ENCODE measurements around the gene SORBS1.

Gene SORBS1

GRCh38 chr10:95508730-95509129 is 52.4 kb downstream of the SORBS1 start:
- Histone ChIP-seq H4K20me1 (no peaks in the 10 kb centered on the region), H3K27me3 (no peaks in the 10 kb centered on the region), H3K4me2 (no peak overlapping the region), H3K4me1 (peaks cover 4% of the 10 kb centered on the region), H3K9me3 (no peaks in the 10 kb centered on the region), H3K36me3 (no peaks in the 10 kb centered on the region), H3K9ac (no peak overlapping the region), H3K4me3 (no peak overlapping the region), H3K27ac (no peak overlapping the region)
- no peak for TF ChIP-seq Cebpa-rat (IDR thresholded peaks at IDR 0.05)

GRCh38 chr10:95506056-95506737 is 55.0 kb downstream of the SORBS1 start:
- no peak for TF ChIP-seq Cebpa-rat (IDR thresholded peaks at IDR 0.05)
- Histone ChIP-seq H3K4me1 (peaks cover 14% of the 10 kb centered on the region), H3K27me3 (no peaks in the 10 kb centered on the region), H3K9me3 (no peaks in the 10 kb centered on the region), H3K4me3 (no peak overlapping the region), H3K9ac (no peak overlapping the region), H3K27ac (no peak overlapping the region), H4K20me1 (no peaks in the 10 kb centered on the region), H3K4me2 (no peak overlapping the region), H3K36me3 (no peaks in the 10 kb centered on the region)

GRCh38 chr10:95505641-95506040 is 55.5 kb downstream of the SORBS1 start:
- Histone ChIP-seq H3K9me3 (no peaks in the 10 kb centered on the region), H3K4me3 (no peak overlapping the region), H3K27ac (no peak overlapping the region), H3K4me1 (peaks cover 20% of the 10 kb centered on the region), H3K36me3 (no peaks in the 10 kb centered on the region), H3K27me3 (no peaks in the 10 kb centered on the region), H4K20me1 (no peaks in the 10 kb centered on the region), H3K4me2 (no peak overlapping the region), H3K9ac (no peak overlapping the region)
- no peak for TF ChIP-seq Cebpa-rat (IDR thresholded peaks at IDR 0.05)

GRCh38 chr10:95505084-95505610 is 56.0 kb downstream of the SORBS1 start:
- H3K27me3 ChIP-seq = no peaks in the 10 kb centered on the region
- no peaks in the 10 kb centered on the region for H3K9me3 ChIP-seq
- H3K27ac ChIP-seq = no peak overlapping the region
- no peak for TF ChIP-seq Cebpa-rat (IDR thresholded peaks at IDR 0.05)
- H3K4me3 ChIP-seq = no peak overlapping the region
- H3K9ac ChIP-seq = no peak overlapping the region
- H4K20me1 ChIP-seq = no peaks in the 10 kb centered on the region
- peaks cover 21% of the 10 kb centered on the region for H3K4me1 ChIP-seq
- no peaks in the 10 kb centered on the region for H3K36me3 ChIP-seq
- no peak overlapping the region for H3K4me2 ChIP-seq

- H3K4me3 ChIP-seq = no peak overlapping the region
- H3K27me3 ChIP-seq = no peaks in the 10 kb centered on the region
- H3K36me3 ChIP-seq = no peaks in the 10 kb centered on the region
- H3K9me3 ChIP-seq = no peaks in the 10 kb centered on the region
- H3K9ac ChIP-seq = no peak overlapping the region
- H4K20me1 ChIP-seq = no peaks in the 10 kb centered on the region
- H3K27ac ChIP-seq = no peak overlapping the region
- H3K4me2 ChIP-seq = no peak overlapping the region
- no peak for TF ChIP-seq Cebpa-rat (IDR thresholded peaks at IDR 0.05)
- peaks cover 21% of the 10 kb centered on the region for H3K4me1 ChIP-seq
These were observed 56.9 kb downstream of the SORBS1 start for GRCh38 chr10:95504246-95504691.

GRCh38 chr10:95503526-95503925 is 57.6 kb downstream of the SORBS1 start:
- no peaks in the 10 kb centered on the region for H4K20me1 ChIP-seq
- no peaks in the 10 kb centered on the region for H3K27me3 ChIP-seq
- H3K4me3 ChIP-seq = no peak overlapping the region
- H3K4me1 ChIP-seq = peaks cover 21% of the 10 kb centered on the region
- TF ChIP-seq Cebpa-rat (IDR thresholded peaks at IDR 0.05) = no peak
- H3K36me3 ChIP-seq = no peaks in the 10 kb centered on the region
- no peak overlapping the region for H3K9ac ChIP-seq
- H3K4me2 ChIP-seq = no peak overlapping the region
- no peaks in the 10 kb centered on the region for H3K9me3 ChIP-seq
- no peak overlapping the region for H3K27ac ChIP-seq

- Histone ChIP-seq H3K27me3 (no peaks in the 10 kb centered on the region), H3K4me2 (no peak overlapping the region), H3K4me3 (no peak overlapping the region), H3K4me1 (peaks cover 21% of the 10 kb centered on the region), H3K27ac (no peak overlapping the region), H3K9ac (no peak overlapping the region), H4K20me1 (no peaks in the 10 kb centered on the region), H3K36me3 (no peaks in the 10 kb centered on the region), H3K9me3 (no peaks in the 10 kb centered on the region)
- no peak for TF ChIP-seq Cebpa-rat (IDR thresholded peaks at IDR 0.05)
These were observed 58.2 kb downstream of the SORBS1 start for GRCh38 chr10:95503001-95503400.

GRCh38 chr10:95502377-95502776 is 58.8 kb downstream of the SORBS1 start:
- Histone ChIP-seq H3K4me2 (peak overlapping the region; percentile 20; the same call in 1 of the 2 replicates), H3K9ac (no peak overlapping the region), H3K27me3 (no peaks in the 10 kb centered on the region), H3K4me3 (no peak overlapping the region), H3K27ac (no peak overlapping the region), H4K20me1 (no peaks in the 10 kb centered on the region), H3K9me3 (no peaks in the 10 kb centered on the region), H3K36me3 (no peaks in the 10 kb centered on the region), H3K4me1 (peaks cover 21% of the 10 kb centered on the region)
- no peak for TF ChIP-seq Cebpa-rat (IDR thresholded peaks at IDR 0.05)

- TF ChIP-seq Cebpa-rat (IDR thresholded peaks at IDR 0.05) = no peak
- no peaks in the 10 kb centered on the region for H4K20me1 ChIP-seq
- no peak overlapping the region for H3K27ac ChIP-seq
- no peaks in the 10 kb centered on the region for H3K27me3 ChIP-seq
- H3K4me1 ChIP-seq = peaks cover 21% of the 10 kb centered on the region
- no peaks in the 10 kb centered on the region for H3K9me3 ChIP-seq
- H3K4me2 ChIP-seq = peak overlapping the region; percentile 20; the same call in 1 of the 2 replicates
- H3K4me3 ChIP-seq = no peak overlapping the region
- no peaks in the 10 kb centered on the region for H3K36me3 ChIP-seq
- no peak overlapping the region for H3K9ac ChIP-seq
These were observed 59.7 kb downstream of the SORBS1 start for GRCh38 chr10:95501203-95502094.

GRCh38 chr10:95500649-95501048 is 60.5 kb downstream of the SORBS1 start:
- H3K4me1 ChIP-seq = peaks cover 21% of the 10 kb centered on the region
- no peak for TF ChIP-seq Cebpa-rat (IDR thresholded peaks at IDR 0.05)
- H3K36me3 ChIP-seq = no peaks in the 10 kb centered on the region
- H3K27ac ChIP-seq = no peak overlapping the region
- H3K9me3 ChIP-seq = no peaks in the 10 kb centered on the region
- H4K20me1 ChIP-seq = no peaks in the 10 kb centered on the region
- H3K27me3 ChIP-seq = no peaks in the 10 kb centered on the region
- no peak overlapping the region for H3K4me2 ChIP-seq
- no peak overlapping the region for H3K9ac ChIP-seq
- no peak overlapping the region for H3K4me3 ChIP-seq
